ENCODE data around the gene PIK3CG. TPM values are rescaled to one million over a fixed set of nuclear protein-coding genes. Genes with fewer than 3 reads are reported as not detected.
"Not testable (repeated sequence)": the region's sequence is repeated elsewhere in the genome, so short reads cannot be mapped to it uniquely, and the experiment has no call there.

PIK3CG gene
- total RNA-seq, 2 donors from 2014 or later, result 0.11 TPM; not detected in 1

GRCh38 chr7:106848851-106849442 is 16.1 kb upstream of the PIK3CG start:
- no peaks in the 10 kb centered on the region for H3K36me3 Mint-ChIP-seq (ENCODE audit: low read depth)
- H3K4me1 Mint-ChIP-seq, result peaks cover 4% of the 10 kb centered on the region
- TF ChIP-seq, protein P1, sequence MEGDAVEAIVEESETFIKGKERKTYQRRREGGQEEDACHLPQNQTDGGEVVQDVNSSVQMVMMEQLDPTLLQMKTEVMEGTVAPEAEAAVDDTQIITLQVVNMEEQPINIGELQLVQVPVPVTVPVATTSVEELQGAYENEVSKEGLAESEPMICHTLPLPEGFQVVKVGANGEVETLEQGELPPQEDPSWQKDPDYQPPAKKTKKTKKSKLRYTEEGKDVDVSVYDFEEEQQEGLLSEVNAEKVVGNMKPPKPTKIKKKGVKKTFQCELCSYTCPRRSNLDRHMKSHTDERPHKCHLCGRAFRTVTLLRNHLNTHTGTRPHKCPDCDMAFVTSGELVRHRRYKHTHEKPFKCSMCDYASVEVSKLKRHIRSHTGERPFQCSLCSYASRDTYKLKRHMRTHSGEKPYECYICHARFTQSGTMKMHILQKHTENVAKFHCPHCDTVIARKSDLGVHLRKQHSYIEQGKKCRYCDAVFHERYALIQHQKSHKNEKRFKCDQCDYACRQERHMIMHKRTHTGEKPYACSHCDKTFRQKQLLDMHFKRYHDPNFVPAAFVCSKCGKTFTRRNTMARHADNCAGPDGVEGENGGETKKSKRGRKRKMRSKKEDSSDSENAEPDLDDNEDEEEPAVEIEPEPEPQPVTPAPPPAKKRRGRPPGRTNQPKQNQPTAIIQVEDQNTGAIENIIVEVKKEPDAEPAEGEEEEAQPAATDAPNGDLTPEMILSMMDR (conservative IDR thresholded peaks at IDR 0.05), result no peak
- H3K9me3 Mint-ChIP-seq, result peaks cover 2% of the 10 kb centered on the region
- no peak for DNase-seq
- Histone ChIP-seq H3K9me3 (ENCODE audit: control insufficient read depth, low read length) (no peaks in the 10 kb centered on the region), H3K27me3 (ENCODE audit: control insufficient read depth, insufficient read depth, low read length, poor library complexity, severe bottlenecking) (peaks cover 13% of the 10 kb centered on the region), H3K27ac (ENCODE audit: low read depth, low read length) (no peak overlapping the region), H3K4me1 (ENCODE audit: control insufficient read depth, insufficient read depth, low read length) (no peaks in the 10 kb centered on the region), H3K4me3 (ENCODE audit: low read length) (no peak overlapping the region), H3K36me3 (ENCODE audit: control insufficient read depth, insufficient read depth, low read length) (no peaks in the 10 kb centered on the region), H3K9ac (ENCODE audit: extremely low read depth, low read length, poor library complexity, severe bottlenecking) (no peak overlapping the region)
- no peak overlapping the region for H3K27ac Mint-ChIP-seq
- no peak overlapping the region for H3K4me3 Mint-ChIP-seq
- peaks cover 27% of the 10 kb centered on the region for H3K27me3 Mint-ChIP-seq (ENCODE audit: insufficient read depth)
- WGBS, 2 experiments (ENCODE audit: insufficient coverage in 1 of 2, insufficient read length in 1 of 2), result 35 to 40% methylated on average over 1 of the region's 1 CpG

- not testable (repeated sequence) for H3K27me3 Mint-ChIP-seq (ENCODE audit: insufficient read depth); H3K9me3 ChIP-seq (ENCODE audit: control insufficient read depth, low read length); H3K36me3 Mint-ChIP-seq (ENCODE audit: low read depth); H3K27ac Mint-ChIP-seq; H3K4me3 Mint-ChIP-seq; H3K9ac ChIP-seq (ENCODE audit: extremely low read depth, low read length, poor library complexity, severe bottlenecking); H3K36me3 ChIP-seq (ENCODE audit: control insufficient read depth, insufficient read depth, low read length); DNase-seq; H3K4me1 Mint-ChIP-seq; H3K9me3 Mint-ChIP-seq; H3K27me3 ChIP-seq (ENCODE audit: control insufficient read depth, insufficient read depth, low read length, poor library complexity, severe bottlenecking); H3K4me3 ChIP-seq (ENCODE audit: low read length); H3K4me1 ChIP-seq (ENCODE audit: control insufficient read depth, insufficient read depth, low read length); H3K27ac ChIP-seq (ENCODE audit: low read depth, low read length)
- 97 to 100% methylated on average over 5 to 7 of the region's 7 CpGs for WGBS, 2 experiments (ENCODE audit: insufficient coverage in 1 of 2, insufficient read length in 1 of 2)
Measured at GRCh38 chr7:106851632-106852031, 13.4 kb upstream of the PIK3CG start.

- Histone ChIP-seq H3K9ac (ENCODE audit: extremely low read depth, low read length, poor library complexity, severe bottlenecking) (no peak overlapping the region), H3K4me1 (ENCODE audit: control insufficient read depth, insufficient read depth, low read length) (no peaks in the 10 kb centered on the region), H3K27ac (ENCODE audit: low read depth, low read length) (no peak overlapping the region), H3K27me3 (ENCODE audit: control insufficient read depth, insufficient read depth, low read length, poor library complexity, severe bottlenecking) (no peaks in the 10 kb centered on the region), H3K4me3 (ENCODE audit: low read length) (no peak overlapping the region), H3K36me3 (ENCODE audit: control insufficient read depth, insufficient read depth, low read length) (no peaks in the 10 kb centered on the region), H3K9me3 (ENCODE audit: control insufficient read depth, low read length) (no peaks in the 10 kb centered on the region)
- Mint-ChIP-seq H3K36me3 (ENCODE audit: low read depth) (no peaks in the 10 kb centered on the region), H3K9me3 (peaks cover 2% of the 10 kb centered on the region), H3K4me1 (peaks cover 4% of the 10 kb centered on the region), H3K27me3 (ENCODE audit: insufficient read depth) (peaks cover 2% of the 10 kb centered on the region), H3K4me3 (no peak overlapping the region), H3K27ac (no peak overlapping the region)
- no peak for DNase-seq
- 90 to 95% methylated on average over 5 to 9 of the region's 9 CpGs for WGBS, 2 experiments (ENCODE audit: insufficient coverage in 1 of 2, insufficient read length in 1 of 2)
- TF ChIP-seq, protein P1 (conservative IDR thresholded peaks at IDR 0.05), result no peak
Measured at GRCh38 chr7:106853250-106853908, 11.7 kb upstream of the PIK3CG start.

Measured in endodermal cell (in vitro differentiated cells).